Stimulated activated CD8-positive, alpha-beta memory T cell treated with anti-CD3 and anti-CD28 coated beads, Interleukin-12 subunit alpha, Interleukin-12 subunit beta, amount 100 ng/mL, for 24 hours (primary cell): ENCODE results near the gene AHCYL1.
"Not testable (repeated sequence)": the region's sequence is repeated elsewhere in the genome, so short reads cannot be mapped to it uniquely, and the experiment has no call there.

Source experiments
- DNase-seq: peaks from one replicate; pipeline ENCODE4 v3.0.0-alpha.2; 2020; ENCODE audit errors: extremely low read depth

AHCYL1 gene

DNA sequence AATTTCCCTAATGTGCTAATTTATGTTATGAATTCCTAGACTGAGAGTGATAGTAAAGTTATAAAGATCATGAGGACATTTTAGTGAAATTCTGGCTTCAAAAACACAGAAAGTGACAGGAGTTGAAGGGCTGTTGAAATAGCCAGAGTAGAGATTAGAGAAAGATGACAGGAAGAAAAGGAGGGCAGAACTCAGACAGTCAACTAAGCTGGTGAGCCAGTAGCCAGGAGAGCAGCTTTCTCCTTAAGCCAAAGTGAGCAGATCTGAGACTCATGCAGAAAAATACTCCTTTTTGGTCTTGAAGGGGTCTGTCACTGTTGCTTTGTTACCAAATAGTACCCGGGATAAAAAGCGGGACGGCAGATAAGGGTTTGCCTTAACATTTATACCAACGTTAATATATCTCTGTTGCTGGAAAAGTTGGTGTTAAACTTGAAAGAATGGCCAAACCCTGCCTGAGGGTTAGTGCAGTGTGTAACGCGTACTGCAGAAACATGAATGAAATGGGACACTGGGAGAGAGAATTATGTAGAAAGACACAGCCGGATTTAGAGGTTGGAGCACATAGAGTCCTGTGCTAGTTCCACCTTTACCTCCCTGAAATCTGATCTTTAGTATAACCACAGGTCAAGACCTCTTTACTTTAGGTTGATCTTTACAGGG, 12.8 kb downstream of the AHCYL1 start:
- DNase-seq: no peak

DNA sequence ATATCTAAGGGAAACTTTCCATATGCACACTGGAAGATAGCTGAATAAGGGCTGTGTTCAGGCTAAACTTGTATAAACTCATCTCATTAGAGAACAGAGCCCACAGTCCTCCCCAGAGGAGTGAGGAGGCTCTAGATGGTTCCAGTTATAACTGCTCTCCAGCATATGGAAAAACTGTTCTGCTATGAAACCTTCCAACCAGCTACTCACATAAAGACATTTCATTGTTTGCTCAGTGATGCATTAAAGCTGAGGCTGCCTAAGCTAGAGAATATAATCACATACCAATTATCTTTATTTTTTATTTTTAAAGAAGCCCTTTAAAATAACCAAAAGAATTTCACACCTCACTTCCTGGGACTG, 13.3 kb downstream of the AHCYL1 start:
- DNase-seq: no peak

DNA sequence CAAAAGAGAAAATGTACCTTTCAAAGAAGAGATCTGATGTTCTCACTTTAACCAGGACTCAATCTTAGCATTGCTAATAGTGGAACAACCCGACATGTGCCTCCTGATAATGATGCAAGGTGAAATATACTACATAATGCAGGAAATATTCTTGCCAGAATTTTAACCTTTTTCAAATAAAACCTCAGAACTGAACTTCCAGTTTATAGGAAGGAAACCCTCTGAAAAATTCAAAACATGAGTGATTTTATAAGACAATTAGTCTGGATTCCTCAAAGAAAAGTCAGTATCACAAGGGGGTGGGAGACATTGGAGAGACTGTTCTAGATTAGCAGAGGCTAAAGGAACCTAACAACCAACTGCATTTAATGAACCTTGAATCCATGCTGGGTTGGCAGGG, 18.1 kb downstream of the AHCYL1 start:
- no peak for DNase-seq

DNA sequence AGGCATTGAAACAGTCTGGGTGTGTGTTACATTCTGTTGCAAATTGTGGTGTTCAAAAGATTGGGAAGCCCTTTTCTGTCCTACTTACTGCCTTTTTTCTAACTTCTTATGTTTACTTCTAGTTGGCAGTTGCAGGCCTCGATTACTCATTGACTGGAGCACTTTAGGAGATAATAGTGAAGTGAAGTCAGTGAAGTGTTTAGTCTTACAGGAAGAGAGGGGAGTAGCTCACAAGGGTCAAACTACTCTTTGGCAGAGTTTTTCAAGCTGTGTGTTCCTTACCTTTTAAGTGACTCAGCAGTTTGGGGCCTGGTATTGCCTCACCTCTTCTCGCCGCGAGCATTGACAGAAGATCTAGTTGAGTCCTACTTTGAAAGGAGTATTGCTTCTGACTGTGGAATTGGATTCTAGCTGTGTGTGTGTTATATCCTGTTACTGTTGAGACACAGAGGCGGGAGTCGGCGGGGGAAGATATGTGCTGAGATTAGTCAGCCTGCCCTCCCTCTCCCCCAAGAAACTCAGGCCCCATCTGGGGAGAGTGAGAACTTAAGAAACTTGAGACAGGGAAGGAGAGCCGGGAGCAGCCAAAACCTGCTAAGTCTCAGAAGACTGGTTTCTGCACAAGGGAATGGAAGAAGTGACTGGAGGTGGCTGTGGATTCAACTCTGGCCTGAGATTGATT, 19.3 kb downstream of the AHCYL1 start:
- no peak for DNase-seq

DNA sequence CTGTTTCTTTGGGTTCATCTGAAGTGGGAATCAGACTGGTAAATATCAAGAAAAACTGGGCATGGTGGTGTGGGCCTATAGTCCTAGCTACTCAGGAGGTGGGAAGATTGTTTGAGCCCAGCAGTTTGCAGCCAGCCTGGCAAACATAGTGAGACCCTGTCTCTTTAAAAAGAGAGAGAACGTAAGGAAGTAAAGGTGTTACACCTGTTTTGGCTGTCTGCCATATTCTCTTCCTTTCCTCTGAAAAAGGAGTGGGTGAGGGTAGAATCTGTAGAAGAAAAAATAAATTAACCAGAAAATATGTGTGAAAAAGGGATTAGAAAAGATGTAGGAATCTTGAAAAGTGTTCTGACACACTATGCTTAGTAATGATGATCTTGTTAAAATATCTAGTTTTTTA, 20.0 kb downstream of the AHCYL1 start:
- DNase-seq: no peak

DNA sequence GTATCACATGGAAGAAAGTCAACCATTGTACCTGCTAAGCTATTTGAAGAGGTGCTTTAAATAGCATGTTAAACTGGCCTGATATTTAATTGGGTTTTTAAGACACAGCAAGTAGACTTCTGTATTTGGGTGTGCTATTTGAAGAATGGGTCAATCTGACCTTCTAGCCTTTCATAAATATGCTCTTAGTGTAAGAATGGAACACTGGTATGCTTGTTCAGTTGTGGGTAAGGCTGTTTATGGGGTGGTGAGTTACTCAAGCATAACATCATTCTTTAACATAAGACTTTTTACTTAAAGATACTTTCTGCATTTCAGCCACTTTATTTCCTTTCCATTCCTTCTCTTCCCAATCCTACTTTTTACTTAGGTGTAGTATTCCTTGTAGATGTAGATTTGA, 21.4 kb downstream of the AHCYL1 start:
- no peak for DNase-seq

DNA sequence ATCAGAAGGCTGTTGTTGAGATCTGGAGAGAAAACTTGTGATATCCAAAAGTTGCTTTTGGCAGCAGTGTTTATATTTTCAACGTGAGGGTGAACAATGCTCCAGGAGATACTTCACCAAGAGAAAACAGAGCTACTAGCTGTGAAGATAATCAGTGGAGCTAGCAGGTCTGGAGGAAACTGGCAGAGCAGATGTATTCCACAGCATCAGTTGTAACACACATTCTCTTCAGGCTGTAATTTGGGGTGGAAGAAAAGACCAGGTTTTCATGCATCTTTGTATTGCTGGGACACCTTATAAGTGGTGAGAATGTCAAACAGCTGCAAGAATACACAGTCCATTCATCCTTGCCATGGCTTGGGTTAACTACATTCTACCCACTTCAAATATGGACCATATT, 22.0 kb downstream of the AHCYL1 start:
- DNase-seq: no peak

DNA sequence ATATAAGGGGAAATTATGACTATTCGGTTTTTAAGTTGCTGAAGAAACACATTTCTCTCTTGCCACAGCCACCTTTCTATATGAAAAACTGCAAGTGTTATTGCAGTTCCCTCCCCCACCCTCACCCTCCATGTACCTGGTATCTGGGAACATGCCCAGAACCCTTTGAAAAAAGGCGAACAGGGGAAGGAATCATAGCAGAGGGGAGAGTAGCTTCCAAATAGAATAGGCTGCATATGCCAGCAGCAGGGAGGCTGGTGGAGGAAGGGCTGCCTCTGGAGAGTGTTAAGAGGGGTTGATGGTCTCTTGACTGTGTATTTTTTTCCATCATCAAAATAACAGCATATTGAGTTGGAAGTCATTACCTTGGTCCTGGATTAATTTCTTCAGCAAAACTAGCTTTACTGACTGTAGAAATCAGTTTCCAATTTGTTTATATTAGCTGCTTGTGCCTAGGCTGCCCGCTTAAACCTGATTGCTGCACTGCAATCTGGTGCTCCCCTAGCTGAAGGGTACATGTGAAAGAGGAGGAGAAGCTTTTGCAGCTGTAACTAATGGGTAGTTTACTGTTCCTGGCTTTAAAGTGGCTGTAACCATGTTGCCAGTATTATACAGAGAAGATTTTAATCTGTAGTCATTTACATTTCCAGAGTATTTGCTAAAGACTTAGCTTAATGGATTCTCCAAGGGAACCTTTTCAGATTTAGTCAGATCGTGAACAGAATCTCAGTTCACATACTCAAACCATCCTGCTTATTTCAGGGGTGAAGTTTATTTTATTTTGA, 22.7 kb downstream of the AHCYL1 start:
- DNase-seq: no peak

DNA sequence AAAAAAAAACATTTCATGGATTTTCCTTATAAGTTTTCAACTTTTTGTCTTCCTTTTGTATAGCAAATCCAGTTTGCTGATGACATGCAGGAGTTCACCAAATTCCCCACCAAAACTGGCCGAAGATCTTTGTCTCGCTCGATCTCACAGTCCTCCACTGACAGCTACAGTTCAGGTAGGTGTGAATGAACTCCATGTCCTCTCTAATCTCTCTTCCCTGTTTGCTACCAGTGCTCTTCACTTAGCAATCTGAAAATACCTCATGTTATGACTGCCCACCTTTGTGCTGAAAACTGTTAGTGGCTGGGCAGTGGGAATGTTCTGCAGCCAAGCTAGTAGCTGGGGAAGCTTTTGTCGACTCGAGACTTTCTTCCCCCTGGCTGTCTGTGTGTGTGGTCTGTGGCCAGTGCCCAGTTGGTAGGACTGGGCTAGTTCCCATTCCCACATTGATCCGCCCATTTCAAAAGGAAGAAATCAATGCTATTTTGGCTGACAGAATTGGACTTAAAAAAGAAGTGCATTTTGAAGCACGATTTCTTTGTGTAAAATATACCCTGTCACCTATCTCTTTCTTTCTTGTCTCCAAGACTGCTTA, 24.5 kb downstream of the AHCYL1 start:
- DNase-seq: no peak

DNA sequence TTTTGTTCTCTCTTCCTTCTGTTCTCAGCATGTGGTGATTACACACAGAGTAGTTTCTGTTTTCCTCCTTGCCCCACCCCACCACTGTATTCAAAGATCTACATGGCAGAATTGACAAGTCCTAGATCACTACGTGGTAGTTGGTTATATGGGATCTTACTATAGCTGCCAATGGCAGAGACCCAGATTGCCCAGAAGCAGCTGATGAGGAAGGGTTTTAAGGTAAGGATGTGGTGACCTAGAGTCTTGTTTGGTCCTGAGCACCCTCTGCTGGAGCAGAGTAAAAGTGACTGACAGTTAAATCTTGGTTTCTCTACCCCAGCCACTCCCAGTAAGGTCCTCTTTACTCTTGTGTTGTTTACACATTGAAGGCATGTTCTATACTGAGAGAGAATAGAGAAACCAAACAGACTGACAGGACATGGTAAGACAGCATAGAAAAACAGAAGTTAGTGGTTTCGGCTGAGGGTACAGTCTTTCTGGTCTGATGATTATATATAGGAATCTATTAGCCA, 27.0 kb downstream of the AHCYL1 start:
- DNase-seq: no peak

DNA sequence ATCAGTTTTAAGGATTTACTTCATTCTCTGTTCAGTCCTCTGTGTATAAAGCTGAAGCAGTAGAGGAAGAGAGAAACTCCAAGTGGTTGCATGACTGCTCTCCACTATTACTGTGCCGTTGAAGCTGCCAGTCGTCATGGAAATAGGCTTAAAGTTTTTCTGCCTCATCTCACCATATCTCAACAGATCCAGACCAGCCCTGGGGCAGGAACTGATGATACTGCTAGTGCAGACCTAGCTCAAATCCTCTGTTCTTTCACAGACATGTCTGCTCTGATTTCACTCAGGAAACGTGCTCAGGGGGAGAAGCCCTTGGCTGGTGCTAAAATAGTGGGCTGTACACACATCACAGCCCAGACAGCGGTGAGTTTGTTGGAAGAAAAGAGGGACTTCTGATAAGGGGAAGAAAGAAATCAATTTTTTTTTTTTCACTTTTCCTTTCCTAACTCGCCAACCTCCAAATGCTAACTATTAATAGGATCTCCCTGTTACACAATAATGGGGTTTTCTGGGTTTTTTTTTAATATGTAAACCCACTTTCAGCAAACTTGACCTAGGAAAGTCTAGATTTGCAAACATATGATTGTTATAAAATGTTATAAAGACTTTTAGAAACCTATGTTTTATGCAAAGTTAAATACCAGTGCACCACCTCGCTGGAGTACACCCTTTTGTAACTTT, 27.7 kb downstream of the AHCYL1 start:
- DNase-seq: no peak

DNA sequence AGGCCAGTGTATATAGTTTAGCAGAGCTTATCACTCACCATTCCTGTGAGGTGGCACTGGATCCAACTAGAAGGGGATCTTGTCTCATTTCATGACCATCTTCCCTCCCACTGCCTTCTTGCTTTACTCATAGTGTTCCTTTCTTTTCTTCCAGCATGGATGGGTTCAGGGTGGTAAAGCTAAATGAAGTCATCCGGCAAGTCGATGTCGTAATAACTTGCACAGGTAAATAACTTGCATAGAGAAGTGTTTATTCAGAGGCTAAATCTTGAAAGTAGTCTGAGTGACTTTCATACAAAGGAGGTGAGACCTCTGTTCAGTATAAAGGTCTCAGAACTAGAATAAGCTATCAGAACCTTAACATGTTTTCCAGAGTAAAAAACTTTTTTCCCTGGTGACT, 33.2 kb downstream of the AHCYL1 start:
- DNase-seq: no peak

DNA sequence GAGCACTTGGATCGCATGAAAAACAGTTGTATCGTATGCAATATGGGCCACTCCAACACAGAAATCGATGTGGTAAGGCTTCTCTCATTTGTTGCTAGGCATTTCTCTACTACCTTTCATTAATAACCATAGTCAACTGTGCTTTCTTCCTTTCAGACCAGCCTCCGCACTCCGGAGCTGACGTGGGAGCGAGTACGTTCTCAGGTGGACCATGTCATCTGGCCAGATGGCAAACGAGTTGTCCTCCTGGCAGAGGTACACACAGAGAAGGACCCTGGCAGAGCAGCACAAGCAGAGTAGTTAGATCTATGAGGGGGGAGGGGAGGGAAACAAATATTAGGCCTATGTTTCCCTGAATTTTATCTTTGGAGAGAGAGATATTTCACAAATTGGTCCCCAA, 33.8 kb downstream of the AHCYL1 start:
- DNase-seq: no peak

DNA sequence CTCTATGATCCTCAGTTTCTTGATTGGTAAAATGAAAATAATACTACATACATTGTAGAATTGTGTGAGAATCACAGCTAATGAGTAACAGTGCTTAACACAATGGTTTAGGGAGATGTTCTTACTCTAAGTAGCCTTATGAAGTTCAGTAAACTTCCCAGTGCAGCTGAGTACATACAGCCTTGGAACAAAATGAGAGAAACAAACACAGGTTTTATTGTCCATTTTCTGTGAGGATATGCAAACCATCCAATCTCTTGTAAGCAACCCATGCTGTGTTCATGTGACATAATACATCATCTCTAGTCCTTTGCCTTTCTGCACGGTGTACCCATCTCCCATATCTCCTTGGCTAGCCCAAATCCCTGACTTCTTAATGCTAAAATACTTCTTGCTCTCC, 35.2 kb downstream of the AHCYL1 start:
- no peak for DNase-seq

DNA sequence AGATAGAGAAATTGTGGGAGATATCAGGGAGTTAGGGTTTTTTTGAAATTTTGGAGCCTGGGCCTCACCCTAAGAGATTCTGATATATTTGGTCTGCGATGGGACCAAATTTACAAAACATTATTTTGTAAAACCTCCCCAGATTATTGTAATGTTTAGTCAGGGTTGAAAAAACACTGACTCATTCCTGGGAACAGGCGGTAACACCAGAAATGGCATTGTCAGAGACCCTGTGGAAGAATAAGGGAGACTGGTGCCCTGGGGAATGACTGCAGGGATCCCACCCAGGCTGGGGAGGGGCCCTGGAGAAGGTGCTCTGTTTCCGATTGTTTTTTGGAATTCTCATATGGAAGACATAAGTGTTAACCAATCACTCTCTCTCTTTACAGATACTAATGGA, 36.7 kb downstream of the AHCYL1 start:
- no peak for DNase-seq

DNA sequence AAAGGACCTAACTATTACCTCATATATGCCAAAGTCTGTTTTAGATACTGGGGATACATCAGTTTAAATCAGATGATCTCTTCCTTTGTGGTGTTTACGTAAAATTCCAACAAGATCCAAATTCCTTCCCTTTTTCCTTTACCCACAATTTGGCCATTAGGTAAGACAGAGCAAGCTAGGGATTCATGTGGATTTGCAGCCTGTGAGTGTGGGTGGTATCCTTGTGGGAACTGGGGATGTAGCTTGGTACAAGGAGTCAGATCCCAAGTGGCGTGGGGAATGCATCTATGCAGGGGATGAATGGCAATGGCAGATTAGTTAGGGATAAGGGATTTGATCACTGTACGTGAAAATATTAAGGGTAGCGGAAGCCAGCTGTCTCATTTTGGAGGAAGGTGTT, 40.0 kb downstream of the AHCYL1 start:
- no peak for DNase-seq

DNA sequence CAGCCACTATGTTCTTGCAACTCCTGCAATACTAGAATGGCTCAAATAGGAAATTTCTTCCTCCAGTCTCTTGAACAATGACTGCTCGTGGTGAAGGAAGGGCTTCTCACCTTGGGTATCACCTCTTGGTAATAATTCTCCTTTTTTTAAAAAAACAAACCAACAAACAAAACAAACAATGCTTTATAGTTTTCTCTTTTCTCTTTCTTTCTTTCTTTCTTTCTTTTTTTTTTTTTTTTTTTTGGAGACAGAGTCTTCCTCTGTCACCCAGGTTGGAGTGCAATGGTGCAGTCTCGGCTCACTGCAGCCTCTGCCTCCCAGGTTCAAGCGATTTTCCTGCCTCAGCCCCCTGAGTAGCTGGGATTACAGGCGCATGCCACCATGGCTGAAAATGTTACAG, 46.1 kb downstream of the AHCYL1 start:
- DNase-seq: not testable (repeated sequence)

DNA sequence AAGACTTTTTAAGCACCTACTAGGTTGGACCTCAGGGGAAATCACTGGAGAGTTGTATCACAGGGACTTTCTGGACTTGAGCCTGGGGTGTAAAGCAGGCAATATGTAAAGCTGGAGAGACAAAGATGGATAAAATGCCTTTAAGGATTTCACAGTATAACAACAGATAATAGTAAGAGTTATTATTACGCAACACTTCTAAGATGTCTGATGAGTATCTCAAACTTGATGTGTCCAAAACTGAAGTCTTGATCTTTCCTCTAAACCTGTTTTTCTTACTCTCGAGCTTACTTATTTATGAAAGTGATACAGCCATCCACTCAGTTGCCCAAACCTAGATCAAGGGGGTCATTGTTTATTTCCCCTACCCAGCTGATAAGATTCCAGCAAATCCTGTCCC, 47.8 kb downstream of the AHCYL1 start:
- DNase-seq: no peak

DNA sequence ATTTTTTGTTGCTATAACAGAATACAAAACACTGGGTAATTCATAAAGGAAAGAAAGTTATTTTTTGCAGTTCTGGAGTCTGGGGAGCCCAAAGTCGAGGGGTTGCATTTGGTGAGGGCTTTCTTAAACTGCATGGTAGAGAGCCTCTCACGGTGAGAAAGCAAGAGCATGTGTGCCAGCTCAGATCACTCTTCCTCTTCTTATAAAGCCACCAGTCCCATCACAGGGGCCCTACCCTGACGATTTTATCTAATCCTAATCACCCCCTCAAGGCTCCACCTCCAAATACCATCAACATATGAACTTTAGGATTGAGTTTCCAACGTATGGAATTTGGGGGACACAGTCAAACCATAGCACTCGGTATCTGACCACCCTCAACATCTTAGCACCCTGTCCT, 48.9 kb downstream of the AHCYL1 start:
- no peak for DNase-seq

DNA sequence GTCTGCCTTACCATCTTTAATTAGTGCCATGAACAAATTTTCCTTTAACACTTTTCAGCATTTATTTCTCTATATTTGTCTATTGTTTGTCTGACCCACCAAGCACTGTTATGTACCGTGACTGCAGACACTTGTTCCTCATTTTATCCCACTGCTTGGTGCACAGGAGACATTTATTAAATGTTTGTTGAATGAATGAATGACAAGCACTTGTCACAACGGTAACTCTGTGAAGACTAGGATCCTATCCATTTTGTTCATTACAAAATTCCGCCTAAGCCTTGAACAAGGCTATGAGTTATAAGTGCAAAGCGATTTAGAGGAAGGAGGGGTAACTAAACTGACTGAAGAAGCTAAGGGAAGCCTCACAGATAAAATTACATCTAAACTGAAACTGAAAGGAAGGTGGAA, 49.5 kb downstream of the AHCYL1 start:
- no peak for DNase-seq

DNA sequence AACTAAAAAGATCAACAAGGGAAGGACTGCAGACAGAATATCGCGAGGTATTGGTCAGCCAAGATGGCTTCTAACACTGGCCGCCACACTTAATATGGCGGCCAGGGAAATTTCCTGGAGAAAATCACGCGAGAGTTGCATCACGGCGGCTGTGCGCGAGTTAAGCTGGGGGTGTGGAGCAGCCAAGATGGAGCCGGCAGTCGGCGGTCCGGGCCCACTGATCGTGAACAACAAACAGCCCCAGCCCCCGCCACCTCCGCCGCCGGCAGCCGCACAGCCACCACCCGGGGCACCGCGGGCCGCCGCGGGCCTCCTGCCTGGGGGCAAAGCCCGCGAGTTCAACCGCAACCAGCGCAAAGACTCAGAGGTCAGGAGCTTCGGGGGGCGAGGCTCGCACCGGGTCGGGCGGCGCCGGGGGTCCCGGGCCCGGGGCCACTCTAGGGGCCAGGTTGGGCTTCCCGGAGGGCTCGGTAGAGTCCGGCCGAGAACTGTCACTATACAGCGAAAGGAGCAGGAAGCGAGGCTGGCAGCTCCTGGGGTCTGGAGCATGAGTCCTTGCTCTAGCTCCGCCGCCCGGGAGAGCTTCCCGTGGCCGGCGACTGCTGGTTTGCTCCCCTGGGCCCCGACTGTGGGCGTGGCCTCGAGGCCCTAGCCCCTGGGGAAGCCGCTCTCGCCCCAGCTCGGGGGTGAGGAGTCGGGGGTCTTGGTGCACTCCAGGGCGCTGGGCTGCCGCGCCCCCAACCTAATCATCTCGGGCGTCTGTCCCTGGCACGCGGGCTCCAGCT, 50.1 kb downstream of the AHCYL1 start, which contains the start of gene STRIP1:
Gene STRIP1, plus strand, starts transcription at position 174 of the 785 bp plus-strand sequence. Its CDS starts 14 bp downstream, at position 188.
- peak; percentile 75 for DNase-seq
